HG02852 (cell line): ENCODE results near the gene SNPH.

ENCODE experiments used
- ATAC-seq: cut with Tn5 transposase; IDR thresholded peaks from one replicate; pipeline ENCODE4 v1.9.1; 2021; ENCODE audit warnings: mild to moderate bottlenecking, moderate library complexity; ENCODE audit not compliant: unreplicated experiment

The SNPH gene

GRCh38 chr20:1323256-1323655 is 57.2 kb downstream of the SNPH start:
- ATAC-seq = no peak

- ATAC-seq = no peak
Observed at GRCh38 chr20:1323830-1324597, 57.9 kb downstream of the SNPH start.

- ATAC-seq = no peak
Observed at GRCh38 chr20:1324598-1325172, 58.6 kb downstream of the SNPH start.

GRCh38 chr20:1325173-1326030 is 59.3 kb downstream of the SNPH start:
- ATAC-seq = peak; percentile 89

- ATAC-seq = no peak
Observed at GRCh38 chr20:1326031-1326930, 60.2 kb downstream of the SNPH start.

- no peak for ATAC-seq
Observed at GRCh38 chr20:1327241-1327653, 61.2 kb downstream of the SNPH start.

- ATAC-seq = no peak
Observed at GRCh38 chr20:1327827-1328679, 62.0 kb downstream of the SNPH start.

- ATAC-seq = no peak
Observed at GRCh38 chr20:1328680-1329330, 62.7 kb downstream of the SNPH start, which contains the start of gene SDCBP2. Gene SDCBP2 (minus strand): TSS chr20:1329139. CDS start chr20:1320416, 8,723 bp downstream.

- ATAC-seq = no peak
Observed at GRCh38 chr20:1330075-1330830, 64.2 kb downstream of the SNPH start.

GRCh38 chr20:1331101-1331500 is 65.0 kb downstream of the SNPH start:
- no peak for ATAC-seq

- no peak for ATAC-seq
Observed at GRCh38 chr20:1331801-1332453, 65.8 kb downstream of the SNPH start.

- ATAC-seq = no peak
Observed at GRCh38 chr20:1332749-1333300, 66.7 kb downstream of the SNPH start.

GRCh38 chr20:1333462-1334369 is 67.6 kb downstream of the SNPH start:
- no peak for ATAC-seq

GRCh38 chr20:1334370-1334731 is 68.3 kb downstream of the SNPH start:
- ATAC-seq = no peak

- no peak for ATAC-seq
Observed at GRCh38 chr20:1334761-1335160, 68.7 kb downstream of the SNPH start.

GRCh38 chr20:1335961-1336698 is 70.0 kb downstream of the SNPH start:
- ATAC-seq = no peak
